K562 (cell line): Measurements from ENCODE around the gene PFKL. TPM values are rescaled to one million over a fixed set of nuclear protein-coding genes. Genes with fewer than 3 reads are reported as not detected.

Experiments used
- ATAC-seq: fragments of 200-7000 bp; cut with Tn5 transposase; 3 replicates; pipeline ENCODE4 v1.9.1; 2020; ENCODE audit warnings: moderate library complexity
- BruUV-seq: library from RNA; stranded (reverse); fragments of 400-500 nt; replicated peaks from 2 replicates; lab custom pipeline; 2021; lab: Mats Ljungman, UMichigan
- CTCF ChIA-PET: fragments of 300-600 bp; formaldehyde crosslinking; extraction: SDS; loops from one replicate; lab custom pipeline; 2021; ENCODE audit warnings: low intra/inter-chr PET ratio; lab: Yijun Ruan, JAX
- POLR2A ChIA-PET: fragments of 300-600, 350-650 bp; sonication (Branson Sonifier 250); formaldehyde crosslinking; extraction: SDS; loops from one replicate; lab custom pipeline; 2021; ENCODE audit warnings: antibody characterized with exemption, inconsistent platforms; lab: Yijun Ruan, JAX
- DNase-seq, 4 experiments: peaks; one replicate each; pipeline versions ENCODE4 v3.0.0 to v3.0.0-alpha.2; 2011 to 2018; ENCODE audit warnings: low spot score in 3 of 4, mixed read lengths in 3 of 4; ENCODE audit errors: extremely low read depth in 1 of 4
- FAIRE-seq: peaks from 2 replicates; lab custom pipeline; 2011; peaks lifted over from hg19 to GRCh38; lab: Jason Lieb, UNC
- H2AFZ ChIP-seq: 2 replicates; pipeline ENCODE4 v1.6.0; 2011; ENCODE audit warnings: low read depth, low read length, control low read depth, inconsistent platforms
- H3K27ac ChIP-seq: fragments of 200-600 bp; 3 replicates; pipeline ENCODE4 v1.8.0; 2011; ENCODE audit warnings: low read depth, mild to moderate bottlenecking, control low read depth, inconsistent platforms, low read length, moderate library complexity, mixed read lengths; ENCODE audit errors: extremely low read depth
- H3K27me3 ChIP-seq, 2 experiments: fragments of 300-600 bp in 1 of 2; 2 replicates in 1 of 2; 3 replicates in 1 of 2; pipeline versions ENCODE4 v1.6.0 to v1.8.0; 2011; ENCODE audit warnings: inconsistent platforms in 2 of 2, low read length in 2 of 2, mild to moderate bottlenecking in 1 of 2, mixed read lengths in 1 of 2, moderate library complexity in 1 of 2; ENCODE audit not compliant: control insufficient read depth in 2 of 2, insufficient read depth in 2 of 2
- H3K36me3 ChIP-seq: fragments of 300-600 bp; 3 replicates; pipeline ENCODE4 v1.8.0; 2011; ENCODE audit warnings: mild to moderate bottlenecking, low read length, inconsistent platforms; ENCODE audit not compliant: control insufficient read depth, insufficient read depth
- H3K4me1 ChIP-seq, 2 experiments: fragments of 200-600 bp in 1 of 2; replicated peaks in 1 of 2; 2 replicates in 1 of 2; 3 replicates in 1 of 2; pipeline versions ENCODE4 v1.5.1 to v1.8.0; 2011; ENCODE audit warnings: inconsistent platforms in 2 of 2, low read length in 2 of 2, mild to moderate bottlenecking in 1 of 2, mixed read lengths in 1 of 2, moderate library complexity in 1 of 2; ENCODE audit not compliant: control insufficient read depth in 2 of 2, insufficient read depth in 2 of 2
- H3K4me2 ChIP-seq: 2 replicates; pipeline ENCODE4 v1.6.1; 2011; ENCODE audit warnings: low read length, control low read depth, inconsistent platforms, mixed read lengths; ENCODE audit not compliant: insufficient read depth
- H3K4me3 ChIP-seq: fragments of 200-600 bp; sonication (generic), shearing (Covaris generic); 2 replicates; pipeline ENCODE4 v1.5.1; 2016; ENCODE audit warnings: control low read depth, inconsistent platforms
- H3K79me2 ChIP-seq: fragments of 200-600 bp; 3 replicates; pipeline ENCODE4 v1.8.0; 2011; ENCODE audit warnings: low read length, inconsistent platforms; ENCODE audit not compliant: control insufficient read depth, insufficient read depth
- H3K9ac ChIP-seq, 2 experiments: 2 replicates each; pipeline versions ENCODE4 v1.6.0 to v1.6.1; 2011; ENCODE audit warnings: low read depth in 2 of 2, low read length in 2 of 2, control low read depth in 1 of 2, inconsistent platforms in 1 of 2, mild to moderate bottlenecking in 1 of 2, mixed read lengths in 1 of 2; ENCODE audit not compliant: insufficient read depth in 1 of 2
- H3K9me1 ChIP-seq: one replicate; pipeline ENCODE4 v1.6.0; 2011; ENCODE audit warnings: inconsistent platforms, mild to moderate bottlenecking, low read length, moderate library complexity; ENCODE audit not compliant: control insufficient read depth, insufficient read depth
- H3K9me3 ChIP-seq: replicated peaks from 2 replicates; pipeline ENCODE4 v1.5.1; 2011; ENCODE audit warnings: low read depth, low read length, inconsistent platforms; ENCODE audit not compliant: control insufficient read depth, insufficient read depth
- H4K20me1 ChIP-seq: replicated peaks from 2 replicates; pipeline ENCODE4 v1.6.1; 2011; ENCODE audit warnings: low read length, inconsistent platforms, mixed read lengths; ENCODE audit not compliant: control insufficient read depth, insufficient read depth
- SAFB ChIP-seq: fragments of 200-400 bp; formaldehyde crosslinking; IDR thresholded peaks from 2 replicates; pipeline ENCODE4 v1.6.1; 2017; ENCODE audit warnings: low read depth, low read length, borderline replicate concordance
- TARDBP ChIP-seq: fragments of 450-650 bp; IDR thresholded peaks from 2 replicates; pipeline ENCODE4 v1.6.1; 2016
- ZNF224 ChIP-seq: sonication (generic); formaldehyde crosslinking; IDR thresholded peaks from 2 replicates; pipeline ENCODE4 v1.8.0; 2022; ENCODE audit warnings: mild to moderate bottlenecking, missing genetic modification reagents
- WGBS: fragments of 100-300 bp; shearing (Covaris generic); methylation state at CpG from one replicate; pipeline ENCODE4 v1.1.6; 2016; ENCODE audit warnings: low coverage, mixed read lengths; ENCODE audit not compliant: insufficient coverage; ENCODE audit errors: missing lambda C conversion rate; 5-methylcytosine and 5-hydroxymethylcytosine counted together
- in situ Hi-C: fragments of 300-500 bp; cut with MboI; formaldehyde crosslinking; loops from 4 replicates; pipeline ENCODE4 v1.15.0; 2018; ENCODE audit warnings: inconsistent platforms, mixed read lengths
- intact Hi-C: fragments of 100-400 bp; cut with micrococcal nuclease; formaldehyde crosslinking; loops from 2 replicates; pipeline ENCODE4 v1.14.2; 2022
- polyA plus RNA-seq, 8 experiments: library from polyadenylated mRNA; depleted of rRNA in 4 of 8; stranded (reverse) in 5 of 8; unstranded in 3 of 8; fragments of >200 nt; fragmentation: Nextera tagmentation in 2 of 8; fragmentation: Illumina TruSeq in 1 of 8; extraction: Ambion mirVana in 2 of 8; extraction: Trizol in 1 of 8; gene quantifications; 2 replicates each; pipeline versions ENCODE4 v1.2.1 to v1.2.3, GENCODE V29; 2011 to 2014; ENCODE audit warnings: inconsistent platforms in 1 of 8, missing spikeins in 1 of 8
- total RNA-seq, 7 experiments: library from RNA; depleted of rRNA in 6 of 7; stranded (reverse); fragments of >200 nt in 6 of 7; fragmentation: Illumina TruSeq in 2 of 7; extraction: Trizol in 2 of 7; gene quantifications; 2 replicates each; pipeline versions ENCODE4 v1.2.1 to v1.2.3, GENCODE V29; 2011 to 2021; ENCODE audit warnings: low replicate concordance in 1 of 7
- TF ChIP-seq, protein P1 (sequence below), 2 experiments: IDR thresholded peaks; 2 replicates each; pipeline ENCODE4 v1.6.1; 2011; ENCODE audit warnings: borderline replicate concordance in 1 of 2, control low read depth in 1 of 2, low read depth in 1 of 2, low read length in 1 of 2, mild to moderate bottlenecking in 1 of 2, mixed read lengths in 1 of 2, moderate library complexity in 1 of 2; ENCODE audit not compliant: insufficient read depth in 1 of 2, insufficient read length in 1 of 2, poor library complexity in 1 of 2, severe bottlenecking in 1 of 2; ENCODE audit errors: extremely low read depth in 1 of 2

Gene PFKL
- total and polyA plus RNA-seq, 9 of the 15 experiments (the other 6 are each of a cell fraction or from before 2014, with no cell fraction given) = 1.1 to 124 (median 45.6) TPM

DNA sequence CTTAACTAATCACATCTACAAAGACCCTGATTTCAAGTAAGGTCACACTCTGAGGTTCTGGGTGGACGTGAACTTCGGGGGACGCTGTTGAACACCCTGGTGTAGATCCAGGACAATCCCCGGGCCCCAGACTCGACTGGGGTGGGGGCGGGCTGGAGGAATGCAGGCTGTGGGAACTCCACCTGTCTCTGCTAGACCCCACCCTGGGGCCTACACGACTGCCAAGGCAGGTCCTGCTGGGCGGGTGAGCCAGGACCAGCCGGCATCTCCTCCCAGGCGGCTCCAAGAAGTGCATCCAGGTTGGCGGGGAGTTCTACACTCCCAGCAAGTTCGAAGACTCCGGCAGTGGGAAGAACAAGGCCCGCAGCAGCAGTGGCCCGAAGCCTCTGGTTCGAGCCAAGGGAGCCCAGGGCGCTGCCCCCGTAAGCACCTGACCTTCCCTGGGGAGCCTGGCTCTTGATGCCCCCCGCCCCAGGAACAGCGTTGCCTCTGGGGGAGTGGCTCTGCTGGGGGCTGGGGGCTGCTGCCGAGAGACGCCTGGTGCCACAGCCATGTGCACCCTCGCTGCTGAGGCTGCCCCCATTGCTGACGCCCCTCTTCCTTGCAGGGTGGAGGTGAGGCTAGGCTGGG, 10.4 kb upstream of the PFKL start:
- TF ChIP-seq SAFB = no peak
- ATAC-seq = peak; percentile 3; the same call in 1 of the 3 replicates
- Histone ChIP-seq H3K9ac (no peak overlapping the region), H3K9me1 (peaks cover 3% of the 10 kb centered on the region), H2AFZ (no peak overlapping the region), H3K9me3 (no peaks in the 10 kb centered on the region), H4K20me1 (peaks cover 24% of the 10 kb centered on the region), H3K4me1 (peaks cover 0 to 64% of the 10 kb centered on the region in 2 experiments; a peak in 3 of 5 replicates), H3K27me3 (peaks cover 24 to 84% of the 10 kb centered on the region in 2 experiments; a peak in 4 of 5 replicates), H3K36me3 (no peaks in the 10 kb centered on the region), H3K4me3 (no peak overlapping the region), H3K4me2 (no peak overlapping the region), H3K79me2 (no peaks in the 10 kb centered on the region), H3K27ac (no peak overlapping the region)
- in situ Hi-C loops (loop anchor here (25.0 kb wide), 1 partner anchor 127 kb away; no protein-coding TSS in a partner anchor), intact Hi-C loops (no loop called here)
- WGBS = 2% methylated on average over 22 of the region's 24 CpGs
- CTCF ChIA-PET = no interaction called here
- BruUV-seq = no TSS peak
- POLR2A ChIA-PET = no interaction called here
- no peak for DNase-seq
- no peak for FAIRE-seq

DNA sequence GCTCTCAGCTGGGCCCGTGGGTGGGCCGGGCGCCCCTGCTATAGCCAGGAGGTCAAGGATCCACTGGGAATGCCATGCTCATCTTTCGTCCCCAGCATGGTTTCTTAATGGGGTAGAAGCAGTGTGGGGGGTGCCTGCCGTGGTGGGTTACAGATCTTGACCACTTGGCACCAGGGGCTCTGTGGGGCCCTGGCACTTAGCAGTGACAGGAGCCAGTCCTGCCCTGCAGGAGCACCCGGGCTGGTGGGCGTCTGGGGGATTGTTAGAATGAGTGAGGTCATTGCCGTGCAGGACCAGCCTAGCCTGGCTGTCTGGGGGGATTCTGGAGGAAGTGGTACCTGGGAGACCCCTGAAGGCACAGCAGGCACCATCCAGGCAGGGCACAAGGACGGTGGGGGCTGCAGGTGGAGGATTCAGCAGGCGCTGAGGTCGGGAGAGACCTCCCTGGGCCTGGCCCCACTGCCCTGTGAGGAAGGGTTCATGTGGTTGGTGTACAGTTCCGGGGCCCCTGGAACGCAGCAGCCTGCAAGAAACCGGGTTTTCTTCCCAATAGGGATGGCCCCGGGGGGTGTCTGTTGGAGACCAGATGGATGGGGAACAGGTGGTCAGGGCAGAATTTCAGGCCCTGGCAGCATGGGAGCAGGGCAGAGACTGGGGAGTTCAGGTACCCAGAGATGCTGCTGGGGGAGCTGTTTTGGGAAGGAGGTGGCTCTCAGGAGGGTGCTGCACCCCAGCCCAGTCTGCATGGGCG, 9.4 kb upstream of the PFKL start:
- FAIRE-seq (no peak), DNase-seq (no peak), ATAC-seq (no peak)
- Histone ChIP-seq H3K27ac (no peak overlapping the region), H3K27me3 (peaks cover 16 to 74% of the 10 kb centered on the region in 2 experiments; a peak in 4 of 5 replicates), H3K9ac (no peak overlapping the region), H2AFZ (no peak overlapping the region), H3K4me2 (no peak overlapping the region), H4K20me1 (peaks cover 20% of the 10 kb centered on the region), H3K36me3 (no peaks in the 10 kb centered on the region), H3K4me3 (no peak overlapping the region), H3K9me1 (peaks cover 3% of the 10 kb centered on the region), H3K79me2 (no peaks in the 10 kb centered on the region), H3K9me3 (no peaks in the 10 kb centered on the region), H3K4me1 (peaks cover 0 to 67% of the 10 kb centered on the region in 2 experiments; a peak in 3 of 5 replicates)
- in situ Hi-C loops (loop anchor here (25.0 kb wide), 1 partner anchor 128 kb away; no protein-coding TSS in a partner anchor), intact Hi-C loops (no loop called here)
- ChIA-PET CTCF (no interaction called here), POLR2A (no interaction called here)
- TF ChIP-seq, protein P1, sequence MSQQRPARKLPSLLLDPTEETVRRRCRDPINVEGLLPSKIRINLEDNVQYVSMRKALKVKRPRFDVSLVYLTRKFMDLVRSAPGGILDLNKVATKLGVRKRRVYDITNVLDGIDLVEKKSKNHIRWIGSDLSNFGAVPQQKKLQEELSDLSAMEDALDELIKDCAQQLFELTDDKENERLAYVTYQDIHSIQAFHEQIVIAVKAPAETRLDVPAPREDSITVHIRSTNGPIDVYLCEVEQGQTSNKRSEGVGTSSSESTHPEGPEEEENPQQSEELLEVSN (IDR thresholded peaks at IDR 0.05; ENCODE audit: borderline replicate concordance in 1 of 2, extremely low read depth in 1 of 2, insufficient read depth in 1 of 2, insufficient read length in 1 of 2, low read depth in 1 of 2, low read length in 1 of 2, poor library complexity in 1 of 2, severe bottlenecking in 1 of 2) = no peak
- TF ChIP-seq TARDBP = no peak
- TF ChIP-seq ZNF224 (CRISPR knock-in tag) = no peak
- no TSS peak for BruUV-seq
- 1% methylated on average over 16 of the region's 16 CpGs for WGBS
